ENCODE results near the gene P4HTM. TPM values are rescaled to one million over a fixed set of nuclear protein-coding genes. Genes with fewer than 3 reads are reported as not detected.

The P4HTM gene
- total RNA-seq, 1 donor from 2014 or later: 34.4 TPM

- CTCF ChIA-PET: no interaction called here
- no peak overlapping the region for H3K4me3 Mint-ChIP-seq
- H3K4me1 Mint-ChIP-seq: peaks cover 6% of the 10 kb centered on the region
- intact Hi-C loops (cut with micrococcal nuclease): no loop called here
- no peaks in the 10 kb centered on the region for H3K9me3 Mint-ChIP-seq
- H3K27me3 Mint-ChIP-seq: no peaks in the 10 kb centered on the region
- peaks cover 63% of the 10 kb centered on the region for H3K36me3 Mint-ChIP-seq (ENCODE audit: low read depth)
- DNase-seq: no peak
- POLR2A ChIA-PET: no interaction called here
- no peak for ATAC-seq (ENCODE audit: low read depth)
- no peak overlapping the region for H3K27ac Mint-ChIP-seq
- TF ChIP-seq CTCF (IDR thresholded peaks at IDR 0.05): no peak
Observed at GRCh38 chr3:48962340-48962739, 27.7 kb upstream of the P4HTM start.

- intact Hi-C loops (cut with micrococcal nuclease): no loop called here
- POLR2A ChIA-PET: no interaction called here
- H3K27ac Mint-ChIP-seq: no peak overlapping the region
Observed at GRCh38 chr3:48962939-48963338, 27.1 kb upstream of the P4HTM start.

GRCh38 chr3:48963591-48963990, 26.4 kb upstream of the P4HTM start:
- ChIA-PET CTCF (no interaction called here), POLR2A (no interaction called here)
- ATAC-seq (ENCODE audit: low read depth) (no peak), DNase-seq (no peak)
- intact Hi-C loops (cut with micrococcal nuclease): no loop called here
- Mint-ChIP-seq H3K9me3 (no peaks in the 10 kb centered on the region), H3K4me1 (peaks cover 6% of the 10 kb centered on the region), H3K27ac (no peak overlapping the region), H3K36me3 (ENCODE audit: low read depth) (peaks cover 67% of the 10 kb centered on the region), H3K27me3 (no peaks in the 10 kb centered on the region), H3K4me3 (no peak overlapping the region)
- no peak for TF ChIP-seq CTCF (IDR thresholded peaks at IDR 0.05)

More at GRCh38 chr3:48962939-48963338, 27.1 kb upstream of the P4HTM start:
- no peak for TF ChIP-seq CTCF (IDR thresholded peaks at IDR 0.05)
- H3K9me3 Mint-ChIP-seq: no peaks in the 10 kb centered on the region
- H3K4me1 Mint-ChIP-seq: peaks cover 6% of the 10 kb centered on the region
- ATAC-seq (ENCODE audit: low read depth) (no peak), DNase-seq (no peak)
- H3K27me3 Mint-ChIP-seq: no peaks in the 10 kb centered on the region
- H3K4me3 Mint-ChIP-seq: no peak overlapping the region
- CTCF ChIA-PET: no interaction called here
- peaks cover 65% of the 10 kb centered on the region for H3K36me3 Mint-ChIP-seq (ENCODE audit: low read depth)

- DNase-seq (no peak), ATAC-seq (ENCODE audit: low read depth) (no peak)
- ChIA-PET POLR2A (no interaction called here), CTCF (no interaction called here)
- Mint-ChIP-seq H3K36me3 (ENCODE audit: low read depth) (peaks cover 87% of the 10 kb centered on the region), H3K27ac (no peak overlapping the region), H3K9me3 (no peaks in the 10 kb centered on the region), H3K4me3 (no peak overlapping the region), H3K27me3 (no peaks in the 10 kb centered on the region), H3K4me1 (no peaks in the 10 kb centered on the region)
- no peak for TF ChIP-seq CTCF (IDR thresholded peaks at IDR 0.05)
- intact Hi-C loops (cut with micrococcal nuclease): no loop called here
Observed at GRCh38 chr3:48966367-48966766, 23.7 kb upstream of the P4HTM start.

GRCh38 chr3:48966876-48967361, 23.1 kb upstream of the P4HTM start:
- Mint-ChIP-seq H3K9me3 (no peaks in the 10 kb centered on the region), H3K36me3 (ENCODE audit: low read depth) (peaks cover 87% of the 10 kb centered on the region), H3K4me1 (no peaks in the 10 kb centered on the region), H3K27ac (no peak overlapping the region), H3K27me3 (no peaks in the 10 kb centered on the region), H3K4me3 (no peak overlapping the region)
- intact Hi-C loops (cut with micrococcal nuclease): no loop called here
- ATAC-seq (ENCODE audit: low read depth): no peak
- no peak for TF ChIP-seq CTCF (IDR thresholded peaks at IDR 0.05)
- ChIA-PET POLR2A (no interaction called here), CTCF (no interaction called here)
- no peak for DNase-seq

All from activated B cell treated with CpG ODN at 0.5 μM for 24 hours (primary cell).